GM12872 (cell line): ENCODE data around the gene DLEC1.
A peak's percentile ranks its signal among the peaks of the same experiment; 100 is the strongest.

Experiments
- CTCF ChIP-seq: IDR thresholded peaks from 3 replicates; pipeline ENCODE4 v1.5.1; 2011; ENCODE audit warnings: low read depth, mild to moderate bottlenecking, low read length, moderate library complexity; ENCODE audit not compliant: insufficient read depth

Gene DLEC1

GRCh38 chr3:38140326-38141172 lies 101.5 kb downstream of the DLEC1 start:
- no peak for TF ChIP-seq CTCF

GRCh38 chr3:38141173-38141951 lies 102.4 kb downstream of the DLEC1 start:
- no peak for TF ChIP-seq CTCF

- TF ChIP-seq CTCF = no peak
Observed at GRCh38 chr3:38141952-38142273, 102.9 kb downstream of the DLEC1 start.

- no peak for TF ChIP-seq CTCF
Observed at GRCh38 chr3:38142959-38143358, 104.0 kb downstream of the DLEC1 start.

GRCh38 chr3:38143511-38143910 lies 104.5 kb downstream of the DLEC1 start:
- TF ChIP-seq CTCF = 0 out of 3 replicates have a peak, but pooled peaks have one; percentile 4

- TF ChIP-seq CTCF = no peak
Observed at GRCh38 chr3:38146504-38146903, 107.5 kb downstream of the DLEC1 start.

GRCh38 chr3:38147421-38147820 lies 108.4 kb downstream of the DLEC1 start:
- no peak for TF ChIP-seq CTCF
